SU-DHL-6 (cell line): ENCODE results near the gene JADE2.

Source experiments
- H2AFZ ChIP-seq: fragments of 200-600 bp; sonication (generic); 2 replicates; pipeline ENCODE4 v1.6.1; 2014; ENCODE audit warnings: low read depth, mild to moderate bottlenecking, moderate library complexity, mixed read lengths, antibody characterized with exemption, low read length; ENCODE audit not compliant: severe bottlenecking
- H3F3A ChIP-seq: fragments of 200-600 bp; shearing (Covaris generic); 2 replicates; pipeline ENCODE4 v1.6.0; 2016; ENCODE audit warnings: antibody characterized with exemption, mild to moderate bottlenecking; ENCODE audit not compliant: insufficient read depth
- H3K27ac ChIP-seq: fragments of 200-600 bp; sonication (generic); 2 replicates; pipeline ENCODE4 v1.5.1; 2016; ENCODE audit warnings: low read depth, mild to moderate bottlenecking, low read length, moderate library complexity, mixed read lengths
- H3K27me3 ChIP-seq: fragments of 200-600 bp; sonication (generic), shearing (Covaris generic); 2 replicates; pipeline ENCODE4 v1.6.0; 2014; ENCODE audit warnings: mild to moderate bottlenecking, low read length
- H3K36me3 ChIP-seq: fragments of 200-600 bp; sonication (generic); 2 replicates; pipeline ENCODE4 v1.6.1; 2014; ENCODE audit warnings: mild to moderate bottlenecking, low read length, mixed read lengths
- H3K4me2 ChIP-seq: fragments of 300-600, 200-600 bp; shearing (Covaris generic), sonication (generic); 2 replicates; pipeline ENCODE4 v1.6.0; 2014; ENCODE audit warnings: low read length, low read depth, mild to moderate bottlenecking; ENCODE audit not compliant: poor library complexity, severe bottlenecking
- H3K4me3 ChIP-seq: fragments of 200-600 bp; sonication (generic); 2 replicates; pipeline ENCODE4 v1.5.1; 2014; ENCODE audit warnings: antibody characterized with exemption, low read length, mild to moderate bottlenecking, mixed read lengths; ENCODE audit not compliant: insufficient read depth, poor library complexity, severe bottlenecking
- H3K79me2 ChIP-seq: fragments of 200-600 bp; sonication (generic); 2 replicates; pipeline ENCODE4 v1.6.1; 2014; ENCODE audit warnings: mild to moderate bottlenecking, low read length, moderate library complexity; ENCODE audit not compliant: insufficient read depth
- H3K9ac ChIP-seq: fragments of 200-600 bp; sonication (generic); 2 replicates; pipeline ENCODE4 v1.7.0; 2014; ENCODE audit warnings: mild to moderate bottlenecking, low read length
- H3K9me2 ChIP-seq: fragments of 200-600 bp; sonication (generic); replicated peaks from 2 replicates; pipeline ENCODE4 v1.6.1; 2014; ENCODE audit warnings: low read length; ENCODE audit not compliant: insufficient read depth
- H3K9me3 ChIP-seq: fragments of 200-600 bp; sonication (generic); 2 replicates; pipeline ENCODE4 v1.6.1; 2014; ENCODE audit warnings: low read length, mixed read lengths; ENCODE audit not compliant: insufficient read depth
- H4K20me1 ChIP-seq: fragments of 200-600 bp; sonication (generic); 2 replicates; pipeline ENCODE4 v1.6.1; 2014; ENCODE audit warnings: low read depth, mild to moderate bottlenecking, antibody characterized with exemption, low read length, moderate library complexity, mixed read lengths
- CTCF ChIP-seq: fragments of 200-600 bp; sonication (generic); IDR thresholded peaks from one replicate; pipeline ENCODE4 v1.5.1; 2017; ENCODE audit warnings: antibody characterized with exemption, mild to moderate bottlenecking, low read length, moderate library complexity; ENCODE audit not compliant: insufficient read depth, poor library complexity, severe bottlenecking
- EZH2phosphoT487 ChIP-seq: fragments of 200-600 bp; sonication (generic), shearing (Covaris generic); conservative IDR thresholded peaks from 2 replicates; pipeline ENCODE4 v1.6.1; 2018; ENCODE audit warnings: mild to moderate bottlenecking, antibody characterized with exemption, low read length, moderate library complexity, mixed read lengths

The JADE2 gene

GRCh38 chr5:134565791-134566740, 40.6 kb downstream of the JADE2 start:
- Histone ChIP-seq H3K4me3 (no peak overlapping the region), H2AFZ (no peak overlapping the region), H3K9me2 (no peaks in the 10 kb centered on the region), H3K9ac (no peak overlapping the region), H3K79me2 (no peaks in the 10 kb centered on the region), H3K36me3 (0 out of 2 replicates have a peak, but pooled peaks cover 3% of the 10 kb centered on the region), H4K20me1 (no peaks in the 10 kb centered on the region), H3F3A (no peaks in the 10 kb centered on the region), H3K9me3 (no peaks in the 10 kb centered on the region), H3K27me3 (no peaks in the 10 kb centered on the region), H3K4me2 (no peak overlapping the region), H3K27ac (no peak overlapping the region)
- TF ChIP-seq CTCF (no peak), EZH2phosphoT487 (no peak)

DNA sequence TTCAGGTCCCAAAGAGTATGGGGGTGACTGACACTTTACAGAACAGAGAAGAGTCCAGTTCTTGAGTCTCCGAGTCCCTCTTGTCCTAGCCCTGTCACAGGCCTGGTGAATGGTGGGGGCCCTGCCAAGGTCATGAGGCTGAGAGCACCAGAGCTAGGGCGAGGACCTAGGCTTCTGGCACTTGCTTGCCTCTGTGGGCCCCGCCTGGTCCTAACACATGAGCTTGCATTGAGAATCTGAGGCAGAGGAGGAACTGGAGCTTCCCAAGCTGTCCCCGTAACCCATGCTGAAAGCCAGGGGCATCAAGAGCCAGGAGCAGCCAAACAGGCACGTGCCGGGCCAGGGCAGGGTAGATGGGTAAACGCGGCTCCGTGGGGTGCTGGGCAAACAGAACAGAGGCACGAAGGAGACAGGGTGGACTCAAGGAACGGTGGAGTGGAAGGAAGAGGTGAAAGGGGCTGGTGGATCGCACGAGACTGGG, 41.3 kb downstream of the JADE2 start:
- no peak for TF ChIP-seq CTCF
- no peak for TF ChIP-seq EZH2phosphoT487
- no peaks in the 10 kb centered on the region for H3F3A ChIP-seq
- H3K4me3 ChIP-seq: no peak overlapping the region
- H3K4me2 ChIP-seq: no peak overlapping the region
- H3K27me3 ChIP-seq: no peaks in the 10 kb centered on the region
- H3K27ac ChIP-seq: no peak overlapping the region
- no peak overlapping the region for H2AFZ ChIP-seq
- no peaks in the 10 kb centered on the region for H3K9me2 ChIP-seq
- no peaks in the 10 kb centered on the region for H3K79me2 ChIP-seq
- 0 out of 2 replicates have a peak, but pooled peaks cover 3% of the 10 kb centered on the region for H3K36me3 ChIP-seq
- no peaks in the 10 kb centered on the region for H4K20me1 ChIP-seq
- no peak overlapping the region for H3K9ac ChIP-seq
- no peaks in the 10 kb centered on the region for H3K9me3 ChIP-seq

DNA sequence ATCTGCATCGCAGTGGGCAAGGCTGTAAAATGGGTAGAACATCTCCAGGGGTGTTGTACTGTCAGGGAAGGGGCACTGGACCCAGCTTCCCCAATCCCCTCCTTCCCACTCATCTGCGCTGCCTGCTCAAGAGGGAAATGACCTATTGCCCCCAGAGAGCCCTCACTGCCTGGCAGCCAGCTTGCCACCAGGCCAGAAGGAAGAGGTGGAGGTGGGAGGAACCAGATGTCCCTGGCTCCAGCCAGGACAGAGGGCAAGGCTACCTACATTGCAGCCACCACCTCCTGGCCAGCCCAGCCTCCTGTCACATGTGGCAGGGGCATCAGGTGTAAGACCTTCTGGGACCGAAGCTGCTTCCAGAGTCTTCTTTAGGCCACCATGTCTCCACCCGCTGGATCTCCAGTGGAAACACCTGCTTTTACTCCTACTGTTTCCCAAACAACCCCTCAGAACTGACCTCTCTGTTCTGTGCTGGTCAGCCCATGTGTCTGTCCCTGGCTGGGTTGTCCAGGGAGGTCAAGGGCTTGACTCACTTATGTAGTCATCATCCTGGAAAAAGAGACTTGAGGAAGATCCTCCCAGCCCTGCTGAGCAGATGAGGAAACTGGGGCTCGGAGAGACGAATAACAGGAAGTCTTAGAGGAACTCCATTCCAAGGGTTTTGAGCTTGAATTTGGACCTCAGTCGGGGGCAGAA, 42.3 kb downstream of the JADE2 start:
- Histone ChIP-seq H3K9me2 (no peaks in the 10 kb centered on the region), H3F3A (no peaks in the 10 kb centered on the region), H3K79me2 (no peaks in the 10 kb centered on the region), H3K9me3 (no peaks in the 10 kb centered on the region), H2AFZ (no peak overlapping the region), H3K36me3 (0 out of 2 replicates have a peak, but pooled peaks cover 3% of the 10 kb centered on the region), H3K27ac (no peak overlapping the region), H3K27me3 (no peaks in the 10 kb centered on the region), H4K20me1 (no peaks in the 10 kb centered on the region), H3K4me3 (no peak overlapping the region), H3K4me2 (no peak overlapping the region), H3K9ac (no peak overlapping the region)
- TF ChIP-seq EZH2phosphoT487: no peak
- TF ChIP-seq CTCF: no peak
